HL-60 (cell line): ENCODE data around the gene QSOX1.

Experiments
- CTCF ChIP-seq: IDR thresholded peaks from one replicate; pipeline ENCODE4 v1.5.1; 2011; ENCODE audit warnings: low read length, control low read depth, inconsistent platforms; ENCODE audit not compliant: insufficient read depth
- GABPA ChIP-seq: IDR thresholded peaks from 2 replicates; pipeline ENCODE4 v1.6.1; 2012; ENCODE audit warnings: low read depth
- POLR2AphosphoS5 ChIP-seq: IDR thresholded peaks from 2 replicates; pipeline ENCODE4 v1.6.1; 2012; ENCODE audit warnings: low read depth
- REST ChIP-seq: IDR thresholded peaks from 2 replicates; pipeline ENCODE4 v1.6.1; 2012; ENCODE audit warnings: low read depth; ENCODE audit not compliant: insufficient replicate concordance

- TF ChIP-seq CTCF (no peak), GABPA (no peak), REST (no peak), POLR2AphosphoS5 (no peak)
These were observed 43.5 kb downstream of the QSOX1 start for GRCh38 chr1:180198196-180198595.
